Trophoblast cell (in vitro differentiated cells and primary cell): Measurements from ENCODE around the gene NCAM2.
A peak's percentile ranks its signal among the peaks of the same experiment; 100 is the strongest.

ENCODE experiments used
- DNase-seq, 2 donors: peaks; one replicate each; pipeline ENCODE4 v3.0.0-alpha.2; 2016
- H2AFZ ChIP-seq: 2 replicates; pipeline ENCODE4 v1.6.1; 2013; ENCODE audit warnings: low read length, moderate library complexity, mild to moderate bottlenecking; ENCODE audit not compliant: insufficient read depth, poor library complexity
- H2AK5ac ChIP-seq: 2 replicates; pipeline ENCODE4 v1.6.1; 2013; ENCODE audit warnings: mild to moderate bottlenecking, low read length
- H2BK120ac ChIP-seq: 2 replicates; pipeline ENCODE4 v1.6.1; 2013; ENCODE audit warnings: low read length, mild to moderate bottlenecking, moderate library complexity; ENCODE audit not compliant: insufficient read depth, poor library complexity
- H2BK12ac ChIP-seq: 2 replicates; pipeline ENCODE4 v1.6.1; 2013; ENCODE audit warnings: mild to moderate bottlenecking, low read length, moderate library complexity
- H2BK5ac ChIP-seq: 2 replicates; pipeline ENCODE4 v1.6.1; 2013; ENCODE audit warnings: low read length, low read depth, moderate library complexity, mild to moderate bottlenecking; ENCODE audit not compliant: poor library complexity
- H3K14ac ChIP-seq: 2 replicates; pipeline ENCODE4 v1.6.1; 2013; ENCODE audit warnings: mild to moderate bottlenecking, low read length
- H3K18ac ChIP-seq: 2 replicates; pipeline ENCODE4 v1.6.1; 2013; ENCODE audit warnings: mild to moderate bottlenecking, low read length
- H3K23ac ChIP-seq: 2 replicates; pipeline ENCODE4 v1.6.1; 2013; ENCODE audit warnings: low read length
- H3K27ac ChIP-seq: 2 replicates; pipeline ENCODE4 v1.5.1; 2013; ENCODE audit warnings: low read depth, mild to moderate bottlenecking, inconsistent platforms, low read length, moderate library complexity
- H3K27me3 ChIP-seq: 2 replicates; pipeline ENCODE4 v1.6.1; 2013; ENCODE audit warnings: inconsistent platforms, mild to moderate bottlenecking, low read length, moderate library complexity; ENCODE audit not compliant: insufficient read depth
- H3K36me3 ChIP-seq, 2 experiments: 1 replicate in 1 of 2; 2 replicates in 1 of 2; pipeline ENCODE4 v1.6.1; 2013; ENCODE audit warnings: low read length in 2 of 2, mild to moderate bottlenecking in 2 of 2, moderate library complexity in 1 of 2; ENCODE audit not compliant: insufficient read depth in 2 of 2, control insufficient read depth in 1 of 2
- H3K4ac ChIP-seq: 2 replicates; pipeline ENCODE4 v1.6.1; 2013; ENCODE audit warnings: low read depth, mild to moderate bottlenecking, low read length, moderate library complexity
- H3K4me1 ChIP-seq, 2 experiments: 1 replicate in 1 of 2; 2 replicates in 1 of 2; pipeline ENCODE4 v1.6.1; 2013; ENCODE audit warnings: low read length in 2 of 2, mild to moderate bottlenecking in 2 of 2, moderate library complexity in 1 of 2; ENCODE audit not compliant: insufficient read depth in 2 of 2, control insufficient read depth in 1 of 2
- H3K4me2 ChIP-seq: 2 replicates; pipeline ENCODE4 v1.6.1; 2013; ENCODE audit warnings: inconsistent platforms, mild to moderate bottlenecking, low read length, moderate library complexity
- H3K4me3 ChIP-seq: 2 replicates; pipeline ENCODE4 v1.5.1; 2013; ENCODE audit warnings: mild to moderate bottlenecking, low read depth, low read length, inconsistent platforms
- H3K79me1 ChIP-seq: one replicate; pipeline ENCODE4 v1.6.1; 2013; ENCODE audit warnings: low read length
- H3K79me2 ChIP-seq: 2 replicates; pipeline ENCODE4 v1.6.1; 2013; ENCODE audit warnings: low read length, mild to moderate bottlenecking; ENCODE audit not compliant: control insufficient read depth, insufficient read depth, poor library complexity
- H3K9ac ChIP-seq: 2 replicates; pipeline ENCODE4 v1.6.1; 2013; ENCODE audit warnings: mild to moderate bottlenecking, low read length
- H3K9me3 ChIP-seq: 2 replicates; pipeline ENCODE4 v1.6.1; 2013; ENCODE audit warnings: low read depth, mild to moderate bottlenecking, control low read depth, inconsistent platforms, low read length; ENCODE audit not compliant: insufficient read depth
- H4K12ac ChIP-seq: 2 replicates; pipeline ENCODE4 v1.6.1; 2013; ENCODE audit warnings: low read depth, mild to moderate bottlenecking, low read length, moderate library complexity
- H4K8ac ChIP-seq: 2 replicates; pipeline ENCODE4 v1.6.1; 2013; ENCODE audit warnings: low read depth, mild to moderate bottlenecking, low read length, moderate library complexity
- H4K91ac ChIP-seq: one replicate; pipeline ENCODE4 v1.6.1; 2013; ENCODE audit warnings: low read depth, mild to moderate bottlenecking, low read length, moderate library complexity
- WGBS: extraction: QIAGEN DNeasy Blood & Tissue Kit; methylation state at CpG from one replicate; pipeline ENCODE4 v1.1.7; 2013; ENCODE audit warnings: missing lambda C conversion rate; ENCODE audit not compliant: insufficient read length, insufficient coverage; ENCODE audit errors: extremely low coverage; 5-methylcytosine and 5-hydroxymethylcytosine counted together

The NCAM2 gene

DNA sequence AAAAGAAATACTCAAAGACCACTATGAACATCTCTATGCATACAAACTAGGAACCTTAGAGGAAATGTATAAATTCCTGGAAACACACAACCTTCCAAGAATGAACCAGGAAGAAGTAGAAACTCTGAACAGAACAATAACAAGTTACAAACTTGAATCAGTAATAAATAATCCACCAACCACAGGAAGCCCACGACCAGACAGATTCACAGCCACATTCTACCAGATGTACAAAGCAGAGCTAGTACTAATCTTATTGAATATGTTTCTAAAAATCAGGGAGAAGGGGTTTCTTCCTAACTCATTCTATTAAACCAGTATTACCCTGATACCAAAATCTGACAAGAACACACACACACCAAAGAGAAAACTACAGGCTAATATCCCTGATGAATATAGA is 263.8 kb downstream of the NCAM2 start:
- Histone ChIP-seq H4K8ac (no peak overlapping the region), H3K9ac (no peak overlapping the region), H4K91ac (no peak overlapping the region), H3K79me1 (no peaks in the 10 kb centered on the region), H3K14ac (no peak overlapping the region), H2AK5ac (no peak overlapping the region), H3K4me3 (no peak overlapping the region), H3K27ac (no peak overlapping the region), H3K23ac (no peak overlapping the region), H3K9me3 (no peaks in the 10 kb centered on the region), H2BK120ac (no peak overlapping the region), H3K27me3 (no peaks in the 10 kb centered on the region), H3K79me2 (no peaks in the 10 kb centered on the region), H3K4me1 (no peaks in the 10 kb centered on the region), H2AFZ (no peak overlapping the region), H3K18ac (no peak overlapping the region), H3K4me2 (no peak overlapping the region), H2BK5ac (no peak overlapping the region), H3K4ac (no peak overlapping the region), H2BK12ac (no peak overlapping the region), H3K36me3 (no peaks in the 10 kb centered on the region), H4K12ac (no peak overlapping the region)
- no CpG with 5 or more reads among the region's 1 CpG for WGBS
- DNase-seq = no peak

DNA sequence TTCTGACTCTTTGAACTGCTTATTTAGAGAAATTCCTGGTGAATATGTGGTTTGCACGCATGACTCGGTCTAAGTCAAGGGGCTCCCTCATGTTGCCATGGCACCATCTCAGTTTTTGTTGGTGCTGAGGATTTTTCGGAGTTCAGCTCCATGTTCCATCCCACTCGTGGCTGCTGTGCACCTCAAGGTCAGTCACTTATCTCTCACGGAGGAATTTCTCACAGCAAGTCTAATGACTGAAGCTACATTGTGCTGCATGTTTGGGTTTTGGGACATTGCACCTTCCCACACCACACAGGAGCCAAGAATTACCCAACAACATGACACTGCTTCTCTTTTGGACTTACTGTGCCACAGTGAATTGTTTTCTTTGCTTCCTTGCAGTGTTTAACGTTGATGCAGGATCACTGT is 269.9 kb downstream of the NCAM2 start:
- no peak overlapping the region for H2AK5ac ChIP-seq
- H3K4me3 ChIP-seq = no peak overlapping the region
- peaks cover 2% of the 10 kb centered on the region for H3K9me3 ChIP-seq
- no peaks in the 10 kb centered on the region for H3K79me2 ChIP-seq
- H3K4me2 ChIP-seq = no peak overlapping the region
- no CpG with 5 or more reads among the region's 6 CpGs for WGBS
- no peak overlapping the region for H4K8ac ChIP-seq
- no peak overlapping the region for H4K91ac ChIP-seq
- H3K14ac ChIP-seq = no peak overlapping the region
- no peaks in the 10 kb centered on the region for H3K36me3 ChIP-seq
- H3K27me3 ChIP-seq = no peaks in the 10 kb centered on the region
- no peak overlapping the region for H2BK5ac ChIP-seq
- H2BK120ac ChIP-seq = no peak overlapping the region
- DNase-seq = no peak
- H4K12ac ChIP-seq = no peak overlapping the region
- no peak overlapping the region for H3K18ac ChIP-seq
- no peak overlapping the region for H3K4ac ChIP-seq
- H3K23ac ChIP-seq = peak overlapping the region; percentile 46
- no peak overlapping the region for H2BK12ac ChIP-seq
- H3K79me1 ChIP-seq = no peaks in the 10 kb centered on the region
- H3K4me1 ChIP-seq = no peaks in the 10 kb centered on the region
- H3K9ac ChIP-seq = no peak overlapping the region
- no peak overlapping the region for H2AFZ ChIP-seq
- no peak overlapping the region for H3K27ac ChIP-seq

DNA sequence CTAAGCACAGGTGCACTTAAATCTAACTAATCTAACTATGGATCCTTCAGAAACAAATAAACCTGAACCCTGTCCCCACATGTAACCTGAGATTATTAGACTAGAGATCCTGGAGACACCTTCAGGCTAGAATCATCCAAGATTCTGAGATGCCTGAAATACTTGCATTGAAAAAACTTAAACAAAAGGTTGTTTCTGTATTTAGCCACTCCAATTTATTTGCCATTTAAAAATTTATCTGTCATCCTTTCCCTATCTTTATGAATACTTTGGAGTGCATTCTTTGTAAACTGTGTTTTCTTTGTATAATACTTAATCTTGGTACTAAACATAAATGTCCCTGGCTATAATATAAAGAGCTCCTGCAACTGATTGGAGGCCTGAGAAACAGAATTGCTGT is 270.7 kb downstream of the NCAM2 start:
- Histone ChIP-seq H3K18ac (no peak overlapping the region), H3K4me2 (no peak overlapping the region), H3K27me3 (no peaks in the 10 kb centered on the region), H3K9me3 (peaks cover 2% of the 10 kb centered on the region), H3K4me1 (no peaks in the 10 kb centered on the region), H2BK120ac (no peak overlapping the region), H2AK5ac (no peak overlapping the region), H2AFZ (no peak overlapping the region), H4K12ac (no peak overlapping the region), H3K23ac (no peak overlapping the region), H3K14ac (no peak overlapping the region), H2BK12ac (no peak overlapping the region), H3K79me2 (no peaks in the 10 kb centered on the region), H3K27ac (no peak overlapping the region), H4K8ac (no peak overlapping the region), H3K36me3 (no peaks in the 10 kb centered on the region), H2BK5ac (no peak overlapping the region), H3K4ac (no peak overlapping the region), H3K9ac (no peak overlapping the region), H3K4me3 (no peak overlapping the region), H4K91ac (no peak overlapping the region), H3K79me1 (no peaks in the 10 kb centered on the region)
- DNase-seq = no peak

DNA sequence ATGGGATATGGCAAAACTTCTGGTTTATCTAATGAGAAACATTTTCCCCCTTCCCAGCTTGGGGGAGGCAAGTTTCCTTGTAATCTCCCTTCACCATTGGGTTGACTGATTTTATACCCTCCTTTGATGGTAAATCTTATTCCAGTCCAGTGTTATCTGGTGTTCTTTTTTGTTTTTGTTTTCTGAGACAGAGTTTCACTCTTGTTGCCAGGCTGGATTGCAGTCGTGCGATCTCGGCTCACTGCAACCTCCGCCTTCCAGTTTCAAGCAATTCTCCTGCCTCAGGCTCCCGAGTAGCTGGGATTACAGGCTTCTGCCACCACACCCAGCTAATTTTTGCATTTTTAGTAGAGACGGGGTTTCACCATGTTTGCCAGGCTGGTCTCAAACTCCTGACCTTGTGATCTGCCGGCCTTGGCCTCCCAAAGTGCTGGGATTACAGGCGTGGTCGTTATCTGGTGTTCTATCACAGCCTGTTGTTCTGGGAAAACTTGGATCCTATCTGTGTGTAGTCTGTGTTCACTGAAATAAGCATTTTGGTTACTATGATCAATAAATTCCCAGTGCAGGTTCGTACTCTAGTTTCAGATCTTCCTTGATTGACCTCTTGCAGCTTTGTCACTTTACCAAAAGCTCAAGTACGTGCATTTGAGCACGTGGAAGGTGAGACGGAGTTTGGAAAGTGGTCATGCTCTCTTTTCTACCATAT is 281.1 kb downstream of the NCAM2 start:
- Histone ChIP-seq H2AK5ac (no peak overlapping the region), H2BK5ac (no peak overlapping the region), H3K23ac (no peak overlapping the region), H3K9ac (no peak overlapping the region), H3K4ac (no peak overlapping the region), H2BK120ac (no peak overlapping the region), H3K27me3 (no peaks in the 10 kb centered on the region), H2BK12ac (no peak overlapping the region), H3K79me1 (no peaks in the 10 kb centered on the region), H3K36me3 (no peaks in the 10 kb centered on the region), H3K18ac (no peak overlapping the region), H2AFZ (no peak overlapping the region), H3K79me2 (no peaks in the 10 kb centered on the region), H4K12ac (no peak overlapping the region), H3K9me3 (no peaks in the 10 kb centered on the region), H3K27ac (no peak overlapping the region), H3K4me1 (no peaks in the 10 kb centered on the region), H3K4me3 (no peak overlapping the region), H4K91ac (no peak overlapping the region), H3K4me2 (no peak overlapping the region), H4K8ac (no peak overlapping the region), H3K14ac (no peak overlapping the region)
- no CpG with 5 or more reads among the region's 13 CpGs for WGBS
- DNase-seq = no peak
